ENCODE measurements around the gene KIF6.

- TF ChIP-seq CTCF (IDR thresholded peaks at IDR 0.05 in 4 of 5, conservative IDR thresholded peaks at IDR 0.05 in 1 of 5) (no peak), POLR2A (IDR thresholded peaks at IDR 0.05) (no peak)
Measured at GRCh38 chr6:39449022-39449421, 276.2 kb downstream of the KIF6 start.

Data from gastrocnemius medialis (tissue), 4 donors.